ENCODE data around the gene PHLDB1. TPM values are rescaled to one million over a fixed set of nuclear protein-coding genes. Genes with fewer than 3 reads are reported as not detected.

Gene PHLDB1
- total RNA-seq, 2 donors from 2014 or later: 108 to 159 TPM

GRCh38 chr11:118618991-118619375, 11.6 kb downstream of the PHLDB1 start:
- ATAC-seq (peak; percentile 13 to 39), DNase-seq (peak; percentile 78)
- intact Hi-C loops (cut with DNase I): no loop called here

- ATAC-seq: peak; percentile 12 to 51
- peak; percentile 83 for DNase-seq
- intact Hi-C loops (cut with DNase I): no loop called here
These were observed 12.2 kb downstream of the PHLDB1 start for GRCh38 chr11:118619444-118620197.

DNA sequence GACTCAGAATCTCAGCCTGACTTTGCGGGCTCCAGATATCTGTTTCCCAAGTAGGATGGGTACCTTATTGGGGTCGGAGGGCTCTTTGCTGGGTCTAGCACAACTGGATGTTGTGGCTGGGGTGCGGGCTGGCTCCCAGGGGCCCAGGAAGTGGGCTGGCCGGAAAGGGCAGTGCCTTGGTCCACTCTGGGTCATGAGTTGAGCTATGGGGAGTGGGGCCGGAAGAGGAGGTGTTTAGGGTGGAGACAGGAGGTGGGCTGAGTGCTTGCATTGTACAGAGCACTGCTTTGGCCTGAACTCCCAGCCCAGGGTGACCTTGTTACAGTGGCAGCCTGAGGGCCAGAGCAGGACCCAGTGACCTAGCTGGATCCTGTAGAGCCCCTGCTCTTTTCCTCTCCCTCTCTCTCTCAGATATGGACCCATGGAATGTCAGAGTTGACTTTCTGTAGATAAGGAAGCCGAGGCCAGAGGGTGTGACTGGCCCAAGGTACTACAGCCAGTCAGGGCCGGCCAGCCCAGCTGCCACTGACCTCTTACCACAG, 13.2 kb downstream of the PHLDB1 start:
- peak in 1 of 2 donors; percentile 3 for ATAC-seq
- intact Hi-C loops (cut with DNase I): no loop called here
- peak; percentile 50 for DNase-seq

DNA sequence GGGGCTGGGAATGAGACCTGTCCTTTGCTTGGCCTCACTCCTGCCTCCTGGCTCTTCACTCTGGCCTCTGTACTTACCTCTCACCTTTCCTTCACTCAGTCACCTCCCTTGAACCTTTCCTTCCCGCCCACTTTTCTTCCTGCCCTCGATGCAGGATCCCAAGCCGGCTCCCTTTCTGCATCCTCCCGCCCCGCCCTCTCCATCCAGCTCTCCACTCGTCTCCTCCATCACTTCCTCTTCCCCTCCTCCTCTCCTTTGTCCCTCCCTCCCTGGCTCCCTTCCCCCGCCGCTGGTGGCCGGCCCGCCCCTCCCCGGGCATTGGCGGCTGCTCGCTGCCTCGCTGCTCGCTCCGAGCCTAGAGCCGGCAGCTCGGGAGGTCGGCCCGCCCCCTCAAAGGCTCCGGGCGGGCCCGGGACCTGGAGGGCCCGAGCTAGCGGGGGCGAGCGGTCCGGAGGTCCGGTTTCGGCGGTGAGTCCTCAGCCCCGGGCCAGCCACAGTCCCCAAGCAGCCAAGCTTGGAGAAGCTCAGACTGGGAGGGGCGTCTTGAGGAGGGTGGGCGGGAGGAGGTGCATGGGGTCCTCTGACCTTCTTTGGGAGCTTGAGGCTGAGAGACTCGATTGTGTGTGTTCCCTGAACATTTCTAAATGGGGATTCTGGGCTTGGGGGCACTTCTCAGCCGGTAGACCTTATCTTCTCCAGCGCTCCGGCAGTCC, 13.8 kb downstream of the PHLDB1 start:
- ATAC-seq: peak; percentile 67 to 74
- DNase-seq: peak; percentile 88
- intact Hi-C loops (cut with DNase I): no loop called here

DNA sequence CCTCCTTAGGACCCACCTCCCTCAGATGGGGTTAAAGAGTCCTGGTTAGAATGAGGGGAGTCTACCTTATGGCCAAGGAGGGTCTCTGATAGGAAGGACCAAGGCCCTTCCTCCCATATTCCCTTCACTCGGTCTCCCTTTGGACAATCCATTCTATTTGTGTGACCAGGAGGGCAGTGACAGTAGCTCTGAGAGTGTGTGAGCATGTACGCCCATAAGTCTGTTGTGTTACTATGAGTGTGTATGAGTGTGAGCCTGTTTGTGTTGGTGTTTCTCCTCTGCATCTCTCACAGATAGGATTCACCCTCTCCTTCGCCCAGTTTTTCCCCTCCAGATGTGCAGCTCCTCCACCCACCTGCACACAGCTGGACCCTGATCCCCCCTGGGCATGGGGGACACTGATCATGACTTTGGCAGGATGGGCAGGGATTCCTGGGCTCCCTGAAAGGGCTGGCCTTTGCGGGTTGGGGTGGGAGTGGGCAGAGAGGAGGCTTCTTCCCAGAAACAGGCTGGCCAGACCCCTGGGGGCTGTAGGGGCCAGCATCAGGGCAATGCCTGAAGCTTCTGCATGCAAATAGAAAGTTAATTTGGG, 14.5 kb downstream of the PHLDB1 start:
- ATAC-seq: no peak
- intact Hi-C loops (cut with DNase I): no loop called here
- no peak for DNase-seq

DNA sequence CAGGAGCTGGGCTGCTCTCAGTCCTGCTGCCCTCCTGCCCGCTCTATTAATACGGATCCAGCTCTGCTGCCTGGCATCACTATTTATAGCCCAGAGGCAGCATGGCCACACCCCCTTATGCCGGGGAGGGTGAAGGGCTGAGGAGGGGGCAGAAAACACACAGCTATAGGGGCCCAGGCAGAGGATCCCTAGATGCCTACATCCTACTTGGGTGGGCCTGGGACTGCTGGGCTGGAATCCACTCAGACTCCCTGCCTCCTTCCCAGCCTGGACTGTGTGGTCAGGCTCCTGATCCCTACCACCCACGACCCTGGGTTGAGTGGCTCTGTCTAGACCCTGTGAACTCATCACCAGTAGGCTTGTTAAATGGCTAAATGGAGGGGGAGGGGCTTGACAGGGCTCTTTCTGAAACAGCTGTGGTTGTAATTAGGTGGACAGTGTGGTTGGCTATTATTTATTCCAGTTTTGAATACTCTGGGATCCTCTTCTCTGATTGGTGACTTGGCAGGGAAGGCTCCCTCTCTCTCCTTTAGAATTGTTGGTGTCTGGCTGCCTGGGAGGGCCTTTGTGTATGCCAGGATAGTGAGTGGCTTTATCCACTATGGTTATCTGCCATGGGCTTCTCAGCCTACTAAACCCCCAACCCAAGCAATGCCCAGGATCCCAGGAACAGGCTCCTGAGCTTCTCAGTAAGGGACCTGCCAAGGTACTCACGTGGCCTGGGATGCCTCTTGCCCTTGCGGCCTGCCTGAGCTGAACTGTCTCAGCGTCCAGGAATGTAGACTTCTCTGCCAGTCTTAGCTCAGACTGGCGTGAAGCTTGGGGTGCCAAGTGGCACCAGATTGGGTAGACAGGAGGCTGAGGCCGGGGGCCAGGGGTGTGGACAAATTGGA, 15.2 kb downstream of the PHLDB1 start:
- ATAC-seq: peak; percentile 45 to 50
- peak; percentile 74 for DNase-seq
- intact Hi-C loops (cut with DNase I): no loop called here

GRCh38 chr11:118623269-118623655, 15.8 kb downstream of the PHLDB1 start:
- DNase-seq (peak; percentile 40), ATAC-seq (no peak)
- intact Hi-C loops (cut with DNase I): no loop called here

DNA sequence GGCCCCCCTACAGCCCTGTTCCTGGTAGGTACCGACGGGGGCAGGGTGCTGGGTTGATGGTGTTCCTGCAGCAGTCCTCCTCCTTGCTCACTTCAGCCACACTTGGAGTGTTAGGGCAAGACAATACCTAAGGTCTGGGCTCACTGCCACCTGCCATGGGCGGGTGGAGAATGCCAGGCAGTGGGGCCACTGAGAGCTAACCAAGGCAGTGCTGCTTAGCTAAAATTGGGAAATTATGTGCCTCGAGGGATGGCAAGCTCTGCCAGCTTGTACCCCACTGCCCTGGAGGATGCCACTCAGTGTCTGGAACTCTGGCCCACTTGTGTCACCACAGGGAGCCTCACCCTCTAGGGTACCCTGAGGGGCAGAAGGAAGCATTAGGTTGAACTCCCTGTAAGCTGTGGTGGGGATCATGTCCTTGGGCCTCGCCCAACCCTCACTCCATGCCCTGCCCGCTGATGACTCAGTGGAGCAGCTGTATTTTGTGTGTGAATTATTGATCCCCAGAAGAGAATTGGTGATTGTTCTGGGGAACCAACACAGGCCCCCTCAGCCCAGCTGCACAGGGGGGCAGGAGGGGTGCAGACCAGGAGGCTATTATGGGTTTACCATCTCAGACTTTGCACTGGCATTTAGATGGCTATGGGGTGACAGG, 17.7 kb downstream of the PHLDB1 start:
- DNase-seq: no peak
- intact Hi-C loops (cut with DNase I): no loop called here
- no peak for ATAC-seq

DNA sequence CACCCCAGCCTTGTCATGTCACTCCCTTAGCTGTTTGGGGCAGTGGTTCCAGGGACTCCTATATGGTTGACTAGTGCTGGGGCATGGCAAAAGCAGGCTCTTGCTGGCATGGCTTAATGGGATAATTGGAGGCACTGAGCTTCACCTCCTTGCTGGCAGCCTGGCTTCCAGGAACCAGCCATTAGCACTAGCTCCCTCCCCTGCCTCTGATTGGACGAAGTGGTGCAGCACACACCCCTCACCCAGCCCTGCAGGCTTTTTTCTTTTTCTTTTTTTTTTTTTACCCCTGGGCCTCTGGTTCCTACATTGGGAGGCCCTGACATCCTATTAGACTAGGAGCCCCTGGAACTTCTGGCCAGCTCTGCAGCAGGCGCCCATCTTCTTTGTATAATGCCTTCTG, 18.6 kb downstream of the PHLDB1 start:
- ATAC-seq (no peak), DNase-seq (no peak)
- intact Hi-C loops (cut with DNase I): no loop called here

DNA sequence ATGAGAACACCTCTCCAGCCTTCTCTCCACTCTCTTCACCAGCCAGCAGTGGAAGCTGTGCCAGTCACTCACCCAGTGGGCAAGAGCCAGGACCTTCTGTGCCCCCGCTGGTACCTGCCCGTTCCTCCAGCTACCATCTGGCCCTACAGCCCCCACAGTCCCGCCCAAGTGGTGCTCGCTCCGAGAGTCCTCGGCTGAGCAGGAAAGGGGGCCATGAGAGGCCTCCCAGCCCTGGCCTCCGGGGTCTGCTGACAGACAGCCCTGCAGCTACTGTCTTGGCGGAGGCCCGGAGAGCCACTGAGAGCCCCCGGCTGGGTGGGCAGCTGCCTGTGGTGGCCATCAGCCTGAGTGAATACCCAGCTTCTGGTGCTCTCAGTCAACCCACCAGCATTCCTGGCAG, 20.2 kb downstream of the PHLDB1 start:
- ATAC-seq (no peak), DNase-seq (no peak)
- intact Hi-C loops (cut with DNase I): no loop called here

GRCh38 chr11:118628031-118628430, 20.6 kb downstream of the PHLDB1 start:
- DNase-seq: no peak
- no peak for ATAC-seq
- intact Hi-C loops (cut with DNase I): no loop called here

DNA sequence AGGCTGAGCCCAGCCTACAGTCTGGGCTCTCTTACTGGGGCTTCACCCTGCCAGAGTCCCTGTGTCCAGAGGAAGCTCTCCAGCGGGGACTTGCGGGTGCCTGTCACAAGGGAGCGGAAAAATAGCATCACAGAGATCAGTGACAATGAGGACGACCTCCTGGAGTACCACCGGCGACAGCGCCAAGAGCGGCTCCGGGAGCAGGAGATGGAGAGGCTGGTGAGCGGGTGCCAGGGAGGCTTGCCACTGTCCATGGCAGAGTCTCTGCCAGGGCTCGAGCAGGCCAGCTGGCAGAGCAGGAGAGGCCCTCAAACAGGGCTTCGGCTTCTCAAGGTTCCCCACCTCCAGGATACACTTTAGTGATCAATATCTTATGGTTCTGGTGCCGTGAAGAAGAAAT, 21.0 kb downstream of the PHLDB1 start:
- intact Hi-C loops (cut with DNase I): no loop called here
- peak; percentile 77 for DNase-seq
- ATAC-seq: peak; percentile 55 to 76

DNA sequence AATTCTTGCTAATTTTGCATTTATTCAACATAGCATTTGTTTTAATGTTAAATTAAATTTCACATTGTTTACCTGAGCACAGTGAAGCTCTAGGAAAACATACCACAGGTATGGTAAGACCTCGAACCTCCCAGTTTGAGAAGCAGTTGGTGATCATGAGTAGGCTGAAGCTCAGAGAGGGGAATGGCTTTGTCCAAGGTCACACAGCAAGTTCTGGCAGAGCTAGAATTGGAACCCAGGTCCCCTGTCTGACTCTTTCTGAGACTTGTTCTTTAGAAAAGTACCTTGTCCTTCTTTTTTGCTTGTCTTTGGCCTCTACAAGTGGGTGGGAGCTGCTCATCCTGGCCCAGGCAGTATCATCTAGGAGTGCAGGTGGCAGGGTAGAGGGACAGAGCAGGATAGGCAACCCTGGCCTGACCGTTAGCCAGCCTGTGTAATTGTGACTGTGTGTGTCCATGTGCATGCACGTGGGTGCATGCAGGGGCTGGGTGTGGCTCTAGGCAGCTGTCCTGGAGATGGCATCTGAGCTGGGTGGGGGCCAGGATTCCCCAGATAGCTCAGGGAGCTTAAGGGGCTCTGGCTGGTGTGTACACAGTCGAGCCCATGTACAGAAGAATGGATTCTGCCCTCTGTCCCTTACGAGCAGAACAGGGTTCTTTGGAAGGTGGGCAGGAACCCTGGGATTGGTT, 21.6 kb downstream of the PHLDB1 start:
- no peak for DNase-seq
- intact Hi-C loops (cut with DNase I): no loop called here
- ATAC-seq: peak in 1 of 2 donors; percentile 1

DNA sequence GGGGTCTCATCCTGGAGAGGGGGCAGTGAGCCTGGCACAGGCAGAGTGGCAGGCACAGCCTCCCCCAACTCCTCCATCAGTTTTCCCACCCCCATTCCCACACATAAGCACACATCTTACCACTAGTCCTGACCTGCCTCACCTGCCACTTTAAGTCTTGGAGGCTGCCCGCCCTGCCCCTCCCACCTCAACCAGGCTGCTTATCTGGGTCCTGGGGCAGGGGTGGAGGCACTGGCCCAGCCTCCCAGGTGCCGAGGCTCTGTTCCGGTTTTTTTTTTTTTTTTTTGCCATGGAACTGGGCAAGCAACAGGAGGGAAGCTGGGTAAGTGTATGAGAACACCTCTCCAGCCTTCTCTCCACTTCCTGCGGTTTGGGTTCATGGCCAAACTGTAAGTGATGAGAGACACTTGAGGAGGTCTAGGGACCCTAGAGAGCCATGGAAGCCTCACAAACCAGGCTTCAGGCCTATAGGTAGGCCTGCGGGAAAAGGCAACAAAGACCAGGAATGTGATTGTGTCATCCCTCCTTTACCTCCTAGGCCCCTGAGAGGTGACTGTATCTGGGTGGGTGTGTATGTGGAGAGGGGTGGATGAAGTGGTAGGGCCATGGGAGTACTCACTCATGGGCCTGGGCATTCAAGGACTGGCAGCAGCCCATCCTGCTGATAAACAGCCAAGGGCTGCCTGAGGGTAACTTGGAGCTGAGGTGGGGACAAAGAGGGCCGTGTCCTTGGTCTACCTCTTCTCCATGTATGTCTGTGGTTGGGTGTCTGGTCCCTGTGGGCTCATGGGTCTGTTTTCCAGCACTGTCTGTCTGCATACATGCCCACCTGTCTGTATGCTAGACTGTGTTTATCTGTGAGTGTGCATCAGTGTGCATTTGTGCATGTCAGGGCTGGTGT, 22.6 kb downstream of the PHLDB1 start:
- DNase-seq: no peak
- intact Hi-C loops (cut with DNase I): no loop called here
- no peak for ATAC-seq

GRCh38 chr11:118631142-118631909, 23.9 kb downstream of the PHLDB1 start:
- intact Hi-C loops (cut with DNase I): no loop called here
- DNase-seq (no peak), ATAC-seq (no peak)

GRCh38 chr11:118632577-118633318, 25.3 kb downstream of the PHLDB1 start:
- intact Hi-C loops (cut with DNase I): no loop called here
- no peak for ATAC-seq

More at GRCh38 chr11:118632577-118633318, 25.3 kb downstream of the PHLDB1 start:
- no peak for DNase-seq
